ENCODE results near the gene TMIE. TPM values are rescaled to one million over a fixed set of nuclear protein-coding genes. Genes with fewer than 3 reads are reported as not detected.

The TMIE gene
- total RNA-seq, 2 donors from 2014 or later, result 0.13 TPM; not detected in 1

- Histone ChIP-seq H3K27ac (no peak overlapping the region), H3K9me3 (no peaks in the 10 kb centered on the region), H3K27me3 (no peaks in the 10 kb centered on the region), H3K9ac (ENCODE audit: low read depth in 2 of 2, low read length in 2 of 2) (no peak overlapping the region), H3K36me3 (no peaks in the 10 kb centered on the region), H3K4me3 (no peak overlapping the region), H3K4me1 (no peaks in the 10 kb centered on the region)
- intact Hi-C loops (cut with DNase I), result no loop called here
- DNase-seq, result no peak
- TF ChIP-seq CTCF (IDR thresholded peaks at IDR 0.05), result no peak
Observed at GRCh38 chr3:46675426-46675825, 25.8 kb upstream of the TMIE start.

- no peak for DNase-seq
- no peaks in the 10 kb centered on the region for H3K27me3 ChIP-seq
- H3K9me3 ChIP-seq, result no peaks in the 10 kb centered on the region
- no peak for TF ChIP-seq CTCF (IDR thresholded peaks at IDR 0.05)
- H3K4me3 ChIP-seq, result no peak overlapping the region
- H3K27ac ChIP-seq, result no peak overlapping the region
- no peaks in the 10 kb centered on the region for H3K36me3 ChIP-seq
- no peaks in the 10 kb centered on the region for H3K4me1 ChIP-seq
- no peak overlapping the region for H3K9ac ChIP-seq (ENCODE audit: low read depth in 2 of 2, low read length in 2 of 2)
- intact Hi-C loops (cut with DNase I), result no loop called here
Observed at GRCh38 chr3:46675843-46676567, 25.2 kb upstream of the TMIE start.

GRCh38 chr3:46676601-46677410 lies 24.4 kb upstream of the TMIE start:
- peak overlapping the region in 1 of 2 donors; percentile 14 for H3K9ac ChIP-seq (ENCODE audit: low read depth in 2 of 2, low read length in 2 of 2)
- no peaks in the 10 kb centered on the region for H3K27me3 ChIP-seq
- no peak for TF ChIP-seq CTCF (IDR thresholded peaks at IDR 0.05)
- no peaks in the 10 kb centered on the region for H3K9me3 ChIP-seq
- no peak overlapping the region for H3K4me3 ChIP-seq
- H3K27ac ChIP-seq, result no peak overlapping the region
- no peak for DNase-seq
- intact Hi-C loops (cut with DNase I), result no loop called here
- no peaks in the 10 kb centered on the region for H3K4me1 ChIP-seq
- no peaks in the 10 kb centered on the region for H3K36me3 ChIP-seq

GRCh38 chr3:46677411-46677726 lies 23.8 kb upstream of the TMIE start:
- no peak for TF ChIP-seq CTCF (IDR thresholded peaks at IDR 0.05)
- Histone ChIP-seq H3K9me3 (no peaks in the 10 kb centered on the region), H3K4me1 (no peaks in the 10 kb centered on the region), H3K9ac (ENCODE audit: low read depth in 2 of 2, low read length in 2 of 2) (no peak overlapping the region), H3K27ac (no peak overlapping the region), H3K27me3 (no peaks in the 10 kb centered on the region), H3K36me3 (no peaks in the 10 kb centered on the region), H3K4me3 (no peak overlapping the region)
- no peak for DNase-seq
- intact Hi-C loops (cut with DNase I), result no loop called here

GRCh38 chr3:46678280-46678679 lies 22.9 kb upstream of the TMIE start:
- intact Hi-C loops (cut with DNase I), result no loop called here
- H3K4me1 ChIP-seq, result no peaks in the 10 kb centered on the region
- H3K36me3 ChIP-seq, result no peaks in the 10 kb centered on the region
- H3K27me3 ChIP-seq, result no peaks in the 10 kb centered on the region
- DNase-seq, result no peak
- H3K4me3 ChIP-seq, result no peak overlapping the region
- no peaks in the 10 kb centered on the region for H3K9me3 ChIP-seq
- no peak for TF ChIP-seq CTCF (IDR thresholded peaks at IDR 0.05)
- no peak overlapping the region for H3K9ac ChIP-seq (ENCODE audit: low read depth in 2 of 2, low read length in 2 of 2)
- no peak overlapping the region for H3K27ac ChIP-seq
